ENCODE measurements around the gene RPL27A. TPM values are rescaled to one million over a fixed set of nuclear protein-coding genes. Genes with fewer than 3 reads are reported as not detected.
A peak's percentile ranks its signal among the peaks of the same experiment; 100 is the strongest.
"Not testable (repeated sequence)": the region's sequence is repeated elsewhere in the genome, so short reads cannot be mapped to it uniquely, and the experiment has no call there.

The RPL27A gene
- total and polyA plus RNA-seq, 3 donors from 2014 or later = 340 to 1,052 (median 586) TPM

DNA sequence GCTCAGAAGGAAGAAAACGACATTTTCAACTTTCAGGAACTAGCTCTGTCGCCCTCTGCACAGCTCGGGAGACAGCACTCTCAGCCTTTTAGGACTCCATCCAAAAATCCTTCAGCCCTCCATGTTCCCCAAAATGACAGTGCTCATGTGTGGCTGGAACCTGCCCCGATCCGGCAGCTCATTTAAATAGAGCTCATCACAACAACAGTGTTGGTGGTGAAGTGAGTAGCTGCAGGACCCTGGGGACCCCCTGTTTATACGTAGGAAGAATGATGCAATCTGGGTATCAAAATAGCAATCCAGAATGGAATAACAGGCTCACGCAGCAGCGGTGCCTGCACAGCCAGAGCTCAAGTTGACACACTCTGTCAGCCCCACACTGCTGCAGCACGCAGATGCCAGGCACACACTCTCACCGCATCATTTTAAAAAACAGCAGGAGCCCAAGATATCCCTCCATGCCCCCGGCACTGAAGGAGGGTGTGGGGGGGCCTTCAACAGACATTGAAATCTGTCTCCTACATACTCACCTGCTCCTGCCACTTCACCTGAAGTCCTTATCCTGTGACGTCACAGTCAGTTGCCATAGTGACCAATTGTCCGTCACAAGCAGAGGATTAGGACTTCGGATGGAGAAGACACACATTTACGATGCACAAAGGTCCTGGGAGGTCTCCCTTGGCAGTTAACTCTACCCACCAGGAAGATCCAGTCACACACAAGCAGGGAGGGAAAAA, 24.1 kb upstream of the RPL27A start:
- Histone ChIP-seq H3K27ac (no peak overlapping the region), H3K36me3 (ENCODE audit: low read depth, missing control alignments) (no peaks in the 10 kb centered on the region), H3K27me3 (no peaks in the 10 kb centered on the region), H3K9me3 (no peaks in the 10 kb centered on the region), H3K4me1 (no peaks in the 10 kb centered on the region), H3K4me3 (peak overlapping the region in 1 of 2 donors; percentile 1)
- TF ChIP-seq, protein P1, sequence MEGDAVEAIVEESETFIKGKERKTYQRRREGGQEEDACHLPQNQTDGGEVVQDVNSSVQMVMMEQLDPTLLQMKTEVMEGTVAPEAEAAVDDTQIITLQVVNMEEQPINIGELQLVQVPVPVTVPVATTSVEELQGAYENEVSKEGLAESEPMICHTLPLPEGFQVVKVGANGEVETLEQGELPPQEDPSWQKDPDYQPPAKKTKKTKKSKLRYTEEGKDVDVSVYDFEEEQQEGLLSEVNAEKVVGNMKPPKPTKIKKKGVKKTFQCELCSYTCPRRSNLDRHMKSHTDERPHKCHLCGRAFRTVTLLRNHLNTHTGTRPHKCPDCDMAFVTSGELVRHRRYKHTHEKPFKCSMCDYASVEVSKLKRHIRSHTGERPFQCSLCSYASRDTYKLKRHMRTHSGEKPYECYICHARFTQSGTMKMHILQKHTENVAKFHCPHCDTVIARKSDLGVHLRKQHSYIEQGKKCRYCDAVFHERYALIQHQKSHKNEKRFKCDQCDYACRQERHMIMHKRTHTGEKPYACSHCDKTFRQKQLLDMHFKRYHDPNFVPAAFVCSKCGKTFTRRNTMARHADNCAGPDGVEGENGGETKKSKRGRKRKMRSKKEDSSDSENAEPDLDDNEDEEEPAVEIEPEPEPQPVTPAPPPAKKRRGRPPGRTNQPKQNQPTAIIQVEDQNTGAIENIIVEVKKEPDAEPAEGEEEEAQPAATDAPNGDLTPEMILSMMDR (IDR thresholded peaks at IDR 0.05) = no peak
- TF ChIP-seq POLR2A (IDR thresholded peaks at IDR 0.05) = no peak
- DNase-seq = no peak
- intact Hi-C loops (cut with DNase I; ENCODE audit: low total_unique reads) = no loop called here
- 79 to 80% methylated on average over 15 of the region's 15 CpGs for WGBS, 2 donors

DNA sequence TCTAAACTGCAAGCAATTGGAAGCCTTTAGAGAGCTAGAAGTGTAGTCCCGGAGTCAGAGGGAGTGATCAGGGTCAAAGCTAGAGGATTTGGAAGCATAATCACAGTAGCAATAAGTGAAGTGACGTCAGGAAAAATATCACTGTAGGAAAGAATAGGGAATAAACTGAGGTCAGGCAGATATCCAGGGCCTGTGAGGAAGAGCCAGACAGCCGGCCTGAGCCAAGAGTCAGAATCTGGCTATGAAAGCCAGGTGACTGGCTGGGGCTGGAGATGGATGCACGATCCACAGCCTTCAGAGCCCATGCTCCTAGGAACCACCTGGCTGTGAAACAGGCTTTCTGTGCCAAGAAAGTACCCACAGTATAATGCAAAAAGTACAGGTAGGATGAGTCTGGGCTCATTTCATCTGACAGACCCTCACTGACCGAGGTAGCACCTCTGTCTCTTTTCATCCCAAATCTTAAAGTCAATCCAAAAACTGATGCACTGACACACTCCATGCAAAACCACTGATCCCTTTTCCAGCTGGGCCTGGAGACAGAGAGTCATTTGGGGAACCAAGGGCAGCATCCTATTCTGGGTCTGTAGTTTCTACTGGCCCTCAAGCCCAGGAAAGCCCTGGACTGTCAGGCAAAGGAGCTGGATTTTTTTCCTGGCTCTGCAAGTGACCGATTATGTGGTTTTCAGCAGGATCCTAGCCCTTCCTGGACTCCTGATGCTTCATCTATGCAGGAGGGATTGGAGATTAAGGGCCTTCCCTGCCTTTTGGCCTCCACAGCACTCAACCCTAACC, 21.4 kb upstream of the RPL27A start:
- H3K27ac ChIP-seq = no peak overlapping the region
- no peaks in the 10 kb centered on the region for H3K27me3 ChIP-seq
- no peaks in the 10 kb centered on the region for H3K4me1 ChIP-seq
- no peak overlapping the region for H3K4me3 ChIP-seq
- H3K36me3 ChIP-seq (ENCODE audit: low read depth, missing control alignments) = no peaks in the 10 kb centered on the region
- DNase-seq = no peak
- WGBS, 2 donors = 90 to 92% methylated on average over 6 of the region's 6 CpGs
- TF ChIP-seq, protein P1 (IDR thresholded peaks at IDR 0.05) = no peak
- no peak for TF ChIP-seq POLR2A (IDR thresholded peaks at IDR 0.05)
- intact Hi-C loops (cut with DNase I; ENCODE audit: low total_unique reads) = no loop called here
- H3K9me3 ChIP-seq = no peaks in the 10 kb centered on the region

DNA sequence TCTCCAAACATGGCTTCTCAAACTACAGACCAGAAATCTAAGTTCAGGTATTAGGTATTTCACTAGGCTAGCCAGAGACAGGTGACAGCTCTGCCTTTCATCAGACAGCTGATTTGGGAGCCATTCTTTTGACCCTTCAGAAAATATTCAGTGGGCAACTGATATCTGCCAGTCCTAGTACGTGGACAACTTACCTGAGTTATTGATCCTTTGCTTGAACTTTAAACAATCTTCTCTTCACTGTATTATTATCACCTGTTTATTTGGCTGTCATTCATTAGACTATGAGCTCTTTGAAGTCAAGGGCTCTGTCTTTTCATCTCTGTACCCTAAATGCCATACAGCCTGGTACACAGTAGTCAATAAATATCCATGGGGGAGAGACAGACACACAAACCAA, 17.4 kb upstream of the RPL27A start:
- intact Hi-C loops (cut with DNase I; ENCODE audit: low total_unique reads) = no loop called here
- DNase-seq = no peak
- no peaks in the 10 kb centered on the region for H3K9me3 ChIP-seq
- H3K36me3 ChIP-seq (ENCODE audit: low read depth, missing control alignments) = no peaks in the 10 kb centered on the region
- H3K4me3 ChIP-seq = no peak overlapping the region
- H3K27me3 ChIP-seq = no peaks in the 10 kb centered on the region
- TF ChIP-seq, protein P1 (IDR thresholded peaks at IDR 0.05) = no peak
- no peak for TF ChIP-seq POLR2A (IDR thresholded peaks at IDR 0.05)
- 100% methylated on average over 1 of the region's 1 CpG for WGBS, 2 donors
- H3K27ac ChIP-seq = no peak overlapping the region
- H3K4me1 ChIP-seq = no peaks in the 10 kb centered on the region

DNA sequence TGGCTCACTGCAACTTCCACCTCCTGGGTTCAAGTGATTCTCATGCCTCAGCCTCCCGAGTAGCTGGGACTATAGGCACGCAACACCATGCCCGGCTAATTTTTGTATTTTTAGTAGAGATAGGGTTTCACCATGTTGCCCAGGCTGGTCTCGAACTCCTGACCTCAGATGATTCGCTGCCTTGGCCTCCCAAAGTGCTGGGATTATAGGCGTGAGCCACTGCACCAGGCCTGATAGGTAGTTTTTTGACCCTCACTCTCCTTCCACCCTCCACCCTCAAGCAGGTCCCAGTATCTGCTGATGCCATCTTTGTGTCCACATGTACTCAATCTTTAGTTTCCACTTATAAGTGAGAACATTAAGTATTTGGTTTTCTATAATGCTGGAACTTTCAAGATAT, 12.5 kb upstream of the RPL27A start:
- H3K9me3 ChIP-seq; DNase-seq; H3K4me1 ChIP-seq; H3K4me3 ChIP-seq; H3K27me3 ChIP-seq; H3K27ac ChIP-seq; intact Hi-C loops (cut with DNase I; ENCODE audit: low total_unique reads); H3K36me3 ChIP-seq (ENCODE audit: low read depth, missing control alignments): not testable (repeated sequence)
- 95 to 99% methylated on average over 6 of the region's 6 CpGs for WGBS, 2 donors

DNA sequence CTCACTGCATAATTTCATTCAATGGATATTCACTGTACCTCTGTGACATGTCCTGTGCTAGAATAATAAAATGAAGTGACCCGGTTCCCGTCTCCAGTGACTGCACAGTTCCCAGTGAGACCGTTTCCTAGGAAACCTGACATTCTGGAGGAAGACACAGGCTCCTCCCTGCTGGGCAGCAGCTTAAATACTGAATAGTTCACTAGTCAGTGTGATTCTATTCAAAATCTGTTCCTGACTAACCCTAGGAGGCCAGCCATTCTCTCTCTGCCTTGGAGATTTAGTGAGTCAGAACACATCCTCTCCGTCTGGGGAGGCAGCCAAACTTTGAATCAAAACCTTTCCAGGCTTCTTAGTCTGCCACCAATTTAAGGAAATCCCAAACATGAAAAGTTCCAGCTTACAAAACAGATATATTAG, 11.4 kb upstream of the RPL27A start:
- Histone ChIP-seq H3K9me3 (no peaks in the 10 kb centered on the region), H3K36me3 (ENCODE audit: low read depth, missing control alignments) (no peaks in the 10 kb centered on the region), H3K4me1 (peaks cover 9% of the 10 kb centered on the region), H3K27ac (peak overlapping the region in 1 of 2 donors; percentile 40), H3K4me3 (no peak overlapping the region), H3K27me3 (no peaks in the 10 kb centered on the region)
- peak; percentile 50 for DNase-seq
- no peak for TF ChIP-seq POLR2A (IDR thresholded peaks at IDR 0.05)
- TF ChIP-seq, protein P1 (IDR thresholded peaks at IDR 0.05) = no peak
- 27 to 47% methylated on average over 4 of the region's 4 CpGs for WGBS, 2 donors
- intact Hi-C loops (cut with DNase I; ENCODE audit: low total_unique reads) = no loop called here

Measured in testis (tissue), 3 donors.